HG02981 (cell line): ENCODE results near the gene ACYP2.

Experiments used
- ATAC-seq: cut with Tn5 transposase; IDR thresholded peaks from one replicate; pipeline ENCODE4 v1.9.1; 2021; ENCODE audit warnings: mild to moderate bottlenecking, moderate library complexity; ENCODE audit not compliant: unreplicated experiment

The ACYP2 gene

DNA sequence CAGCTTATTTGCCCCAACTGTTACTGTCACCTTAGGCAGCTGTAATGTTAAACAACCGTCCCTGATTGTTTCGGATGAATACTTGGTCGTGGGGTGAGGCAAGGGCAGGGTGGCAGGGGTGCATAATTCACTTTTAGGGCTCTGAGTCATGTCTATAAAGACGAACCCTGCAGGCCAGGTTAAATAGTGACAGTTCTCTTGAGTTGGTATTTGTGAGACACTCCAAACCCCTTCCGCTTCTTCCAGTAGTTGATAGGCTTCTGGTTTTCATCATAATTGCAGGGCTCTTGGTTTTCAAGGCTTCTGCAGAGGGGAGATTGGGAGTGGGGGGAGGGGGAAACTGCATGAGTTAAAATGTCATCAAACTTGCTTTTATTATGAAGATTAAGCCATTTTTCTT lies 237.8 kb downstream of the ACYP2 start:
- ATAC-seq, result no peak
